HG02588 (cell line): Measurements from ENCODE around the gene HMOX2.

ENCODE experiments used
- ATAC-seq: cut with Tn5 transposase; IDR thresholded peaks from one replicate; pipeline ENCODE4 v1.9.1; 2021; ENCODE audit warnings: mild to moderate bottlenecking, moderate library complexity; ENCODE audit not compliant: unreplicated experiment

The HMOX2 gene

GRCh38 chr16:4475880-4476788 is at the start of gene HMOX2:
HMOX2 (plus strand) TSS chr16:4476398; CDS start chr16:4505525, 29,127 bp downstream.
- ATAC-seq, result peak; percentile 87

DNA sequence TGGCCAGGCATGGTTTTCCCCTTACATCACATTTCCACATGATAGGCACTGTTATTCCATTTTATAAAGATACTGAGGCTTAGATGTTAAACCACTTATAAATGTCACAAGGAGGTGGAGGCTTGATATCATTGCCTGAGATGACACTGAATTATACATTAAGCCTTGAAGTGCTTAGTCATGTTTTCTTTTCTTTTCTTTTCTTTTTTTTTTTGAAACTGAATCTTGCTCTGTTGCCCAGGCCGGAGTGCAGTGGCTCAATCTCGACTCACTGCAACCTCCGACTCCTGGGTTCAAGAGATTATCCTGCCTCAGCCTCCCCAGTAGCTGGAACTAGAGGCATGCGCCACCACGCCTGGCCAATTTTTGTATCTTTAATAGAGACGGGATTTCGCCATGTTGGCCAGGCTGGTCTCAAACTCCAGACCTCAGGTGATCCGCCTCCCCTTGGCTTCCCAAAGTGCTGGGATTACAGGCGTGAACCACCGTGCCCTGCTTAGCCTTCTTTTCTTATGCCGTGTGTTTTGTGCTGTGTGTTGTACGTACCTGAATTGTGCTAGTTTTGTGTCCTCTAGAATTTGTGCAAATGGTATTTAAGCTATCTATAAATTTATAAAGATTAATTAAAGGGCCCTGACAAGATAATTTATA is 49.4 kb upstream of the HMOX2 start:
- no peak for ATAC-seq

DNA sequence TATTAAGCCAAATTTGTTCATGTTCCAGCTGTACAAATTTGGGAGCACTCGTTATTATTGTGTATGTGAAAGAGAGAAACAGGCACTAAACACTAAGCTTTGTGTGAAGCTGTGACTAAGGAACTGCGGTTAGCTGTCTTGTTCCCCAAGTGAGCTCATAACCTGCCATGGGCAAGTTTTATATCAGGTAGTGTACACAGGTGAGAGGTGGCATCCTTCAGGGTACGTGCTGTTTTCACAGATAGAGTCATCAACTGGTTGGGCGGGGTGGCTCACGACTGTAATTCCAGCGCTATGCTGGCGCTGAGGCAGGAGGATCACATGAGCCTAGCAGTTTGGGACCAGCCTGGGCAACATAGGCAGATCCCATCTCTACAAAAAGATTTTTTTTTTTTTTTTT is 47.7 kb upstream of the HMOX2 start:
- no peak for ATAC-seq

GRCh38 chr16:4431023-4431422 is 45.2 kb upstream of the HMOX2 start:
- ATAC-seq, result no peak

DNA sequence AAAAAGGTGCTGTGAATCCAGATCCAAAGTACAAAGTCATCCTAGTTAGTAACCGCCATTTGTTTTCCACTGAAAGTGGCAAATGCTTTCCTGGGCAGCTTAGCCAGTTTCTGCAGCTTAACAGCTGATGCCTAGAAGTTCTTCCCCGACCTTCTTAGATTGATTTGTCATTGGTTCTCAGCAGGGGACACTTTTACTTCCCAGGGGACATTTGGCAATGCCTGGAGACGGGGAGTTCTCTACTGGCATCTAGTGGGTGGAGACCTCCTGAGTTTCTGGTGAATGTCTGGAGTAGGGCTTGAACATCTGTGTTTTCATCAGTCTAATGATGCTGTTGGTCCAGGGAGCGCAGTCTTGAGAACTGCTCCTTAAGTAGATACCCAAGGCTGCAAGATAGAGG is 43.0 kb upstream of the HMOX2 start:
- ATAC-seq, result no peak

DNA sequence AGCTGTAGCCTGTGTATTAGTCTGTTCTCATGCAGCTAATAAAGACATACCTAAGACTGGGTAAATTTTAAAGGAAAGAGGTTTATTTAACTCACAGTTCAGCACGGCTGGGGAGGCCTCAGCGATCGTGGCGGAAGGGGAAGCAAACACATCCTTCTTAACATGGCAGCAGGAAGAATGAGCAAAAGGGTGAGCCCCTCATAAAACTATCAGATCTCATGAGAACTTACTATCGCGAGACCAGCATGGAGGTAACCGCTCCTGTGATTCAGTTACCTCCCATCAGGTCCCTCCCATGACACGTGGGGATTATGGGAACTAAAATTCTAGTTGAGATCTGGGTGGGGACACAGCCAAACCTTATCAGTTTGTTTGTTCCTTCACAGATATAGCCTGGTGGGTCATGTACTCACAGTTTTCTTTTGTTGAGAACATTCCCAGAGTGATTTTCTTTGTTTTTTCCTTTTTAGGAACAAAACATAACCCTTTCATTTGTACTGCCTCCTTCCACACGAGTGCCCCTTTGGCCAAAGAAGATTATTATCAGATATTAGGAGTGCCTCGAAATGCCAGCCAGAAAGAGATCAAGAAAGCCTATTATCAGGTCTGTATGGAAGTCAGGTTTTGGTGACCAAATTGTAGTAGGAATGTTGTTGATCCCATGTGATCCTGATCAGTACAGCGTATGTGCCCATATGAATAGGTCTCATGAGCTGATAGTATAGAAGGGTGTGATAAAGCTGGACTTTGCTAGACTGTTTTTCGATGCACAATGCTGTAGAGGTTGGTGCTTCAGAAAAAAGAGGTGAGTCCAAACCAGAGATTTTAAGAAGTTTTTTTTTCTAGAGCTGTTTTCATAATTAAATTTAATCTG is 42.0 kb upstream of the HMOX2 start:
- ATAC-seq, result no peak

- ATAC-seq, result no peak
These were observed 40.7 kb upstream of the HMOX2 start for GRCh38 chr16:4435337-4436067.

DNA sequence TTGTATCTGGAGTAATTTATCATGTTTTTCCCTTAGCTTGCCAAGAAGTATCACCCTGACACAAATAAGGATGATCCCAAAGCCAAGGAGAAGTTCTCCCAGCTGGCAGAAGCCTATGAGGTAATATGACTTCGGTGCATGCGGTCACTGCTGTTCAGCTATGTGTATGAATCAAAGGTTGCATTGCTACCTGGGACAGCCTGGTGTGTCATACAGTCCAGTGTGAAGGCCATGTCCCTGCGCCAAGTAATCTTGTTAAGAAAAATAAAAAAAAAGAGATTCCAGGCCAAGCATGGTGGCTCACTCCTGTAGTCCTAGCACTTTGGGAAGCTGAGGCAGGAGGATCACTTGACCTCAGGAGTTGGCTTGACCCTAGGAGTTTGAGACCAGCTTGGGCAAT is 38.8 kb upstream of the HMOX2 start:
- no peak for ATAC-seq

DNA sequence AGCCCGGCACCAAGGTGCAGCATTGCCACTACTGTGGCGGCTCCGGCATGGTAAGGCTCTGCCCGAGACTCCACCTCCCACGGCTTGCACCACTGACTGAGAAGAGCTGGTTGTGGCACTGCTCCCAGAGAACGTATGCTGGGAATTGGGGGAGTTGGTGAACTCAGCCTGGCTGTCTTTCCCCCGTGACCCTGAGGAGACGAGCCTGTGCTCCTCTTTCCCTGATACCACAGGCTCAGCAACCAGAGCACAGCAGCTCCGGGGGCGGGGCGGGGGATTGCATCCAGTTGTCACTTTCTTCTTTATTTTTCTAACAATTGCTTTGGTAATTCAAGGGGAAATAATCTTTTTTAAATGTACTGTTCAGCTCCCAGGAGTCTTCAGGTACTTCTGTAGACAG is 33.8 kb upstream of the HMOX2 start:
- ATAC-seq, result no peak

GRCh38 chr16:4443271-4443670 is 32.9 kb upstream of the HMOX2 start:
- ATAC-seq, result no peak

GRCh38 chr16:4443986-4444385 is 32.2 kb upstream of the HMOX2 start:
- ATAC-seq, result no peak

DNA sequence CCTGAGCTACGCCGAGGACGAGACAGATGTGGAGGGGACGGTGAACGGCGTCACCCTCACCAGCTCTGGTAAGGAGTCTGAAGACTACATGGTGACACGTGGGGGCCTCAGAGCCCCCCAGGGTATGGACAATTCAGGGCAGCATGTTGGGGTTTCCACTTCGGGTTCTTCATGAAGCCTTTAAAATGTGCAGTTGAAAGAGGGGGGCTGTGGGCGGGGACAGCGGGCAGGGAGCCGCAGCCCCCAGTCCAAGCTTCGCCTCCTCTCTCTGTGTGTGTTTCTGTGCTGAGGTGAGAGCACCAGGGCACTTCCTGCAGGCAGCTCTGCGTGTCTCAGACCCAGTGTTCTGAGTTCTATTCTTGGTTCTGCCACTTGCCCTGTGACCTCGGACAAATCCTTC is 25.8 kb upstream of the HMOX2 start:
- ATAC-seq, result no peak

GRCh38 chr16:4450931-4451519 is 25.2 kb upstream of the HMOX2 start:
- no peak for ATAC-seq

DNA sequence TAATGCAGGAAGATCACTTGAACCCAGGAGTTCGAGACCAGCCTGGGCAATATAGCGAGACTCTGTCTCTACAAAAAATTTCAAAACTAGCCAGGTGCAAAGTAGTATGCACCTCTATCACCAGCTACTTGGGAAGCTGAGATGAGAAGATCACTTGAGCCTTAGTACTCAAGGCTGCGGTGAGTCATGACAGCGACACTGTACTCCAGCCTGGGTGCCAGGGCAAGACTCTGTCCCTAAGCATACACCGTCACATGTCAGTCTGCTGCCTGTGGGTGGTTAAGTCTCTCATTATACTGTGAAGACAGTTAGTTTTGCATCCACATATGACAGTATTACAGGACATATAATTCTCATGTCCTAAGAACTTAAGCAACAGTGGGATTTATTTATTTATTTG is 23.5 kb upstream of the HMOX2 start:
- ATAC-seq, result no peak

DNA sequence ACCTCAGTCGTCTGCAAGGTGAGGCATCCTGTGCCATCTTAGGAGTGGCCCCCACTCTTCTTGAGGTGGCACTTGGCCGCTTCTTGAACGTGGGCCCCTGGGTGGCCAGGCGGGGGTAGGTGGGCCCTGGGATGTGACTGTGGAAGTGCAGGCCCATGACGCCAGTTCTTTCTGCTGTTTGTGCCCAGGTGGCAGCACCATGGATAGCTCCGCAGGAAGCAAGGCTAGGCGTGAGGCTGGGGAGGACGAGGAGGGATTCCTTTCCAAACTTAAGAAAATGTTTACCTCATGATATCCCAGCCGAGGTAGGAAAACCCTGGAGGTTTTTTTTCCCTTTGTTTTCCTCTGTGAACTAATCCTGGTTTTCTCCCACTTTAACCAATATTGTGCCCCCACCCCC is 21.6 kb upstream of the HMOX2 start:
- ATAC-seq, result no peak

- no peak for ATAC-seq
These were observed 21.1 kb upstream of the HMOX2 start for GRCh38 chr16:4455081-4455480.

DNA sequence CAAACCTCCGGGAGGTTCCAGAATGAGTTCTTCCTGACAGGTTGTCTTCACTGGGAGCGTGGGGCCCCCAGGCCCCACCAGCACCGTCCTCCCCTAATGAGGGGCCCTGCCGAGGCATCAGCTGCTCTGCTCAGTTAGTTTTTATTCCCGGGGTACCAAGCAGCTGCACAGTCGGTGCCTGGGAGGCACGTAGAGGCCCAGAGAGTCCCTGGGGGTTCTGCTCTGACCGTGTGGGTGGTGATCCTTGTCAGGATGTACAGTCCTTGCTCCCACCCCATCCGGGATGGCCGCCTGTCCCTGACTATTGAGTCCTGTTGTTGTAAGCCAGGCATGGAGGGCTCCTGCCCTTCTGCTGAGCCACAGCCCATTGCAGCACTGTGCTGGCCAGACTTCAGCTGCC is 20.2 kb upstream of the HMOX2 start:
- no peak for ATAC-seq

DNA sequence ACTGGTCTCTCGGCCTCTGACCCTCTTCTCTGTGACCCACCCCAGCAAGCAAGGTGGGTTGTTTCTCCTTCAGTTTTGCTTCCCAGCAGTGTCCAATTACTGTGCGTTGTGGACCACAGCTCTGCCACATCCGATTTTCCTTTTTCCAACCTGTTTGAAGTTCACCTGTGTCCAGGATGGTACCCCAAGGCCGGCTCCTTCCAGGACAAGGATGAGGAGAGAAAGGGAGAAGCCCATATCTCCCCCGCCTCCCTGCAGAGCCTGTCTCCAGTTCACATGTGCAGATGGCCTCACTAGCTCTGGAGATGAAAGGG is 15.3 kb upstream of the HMOX2 start:
- no peak for ATAC-seq

DNA sequence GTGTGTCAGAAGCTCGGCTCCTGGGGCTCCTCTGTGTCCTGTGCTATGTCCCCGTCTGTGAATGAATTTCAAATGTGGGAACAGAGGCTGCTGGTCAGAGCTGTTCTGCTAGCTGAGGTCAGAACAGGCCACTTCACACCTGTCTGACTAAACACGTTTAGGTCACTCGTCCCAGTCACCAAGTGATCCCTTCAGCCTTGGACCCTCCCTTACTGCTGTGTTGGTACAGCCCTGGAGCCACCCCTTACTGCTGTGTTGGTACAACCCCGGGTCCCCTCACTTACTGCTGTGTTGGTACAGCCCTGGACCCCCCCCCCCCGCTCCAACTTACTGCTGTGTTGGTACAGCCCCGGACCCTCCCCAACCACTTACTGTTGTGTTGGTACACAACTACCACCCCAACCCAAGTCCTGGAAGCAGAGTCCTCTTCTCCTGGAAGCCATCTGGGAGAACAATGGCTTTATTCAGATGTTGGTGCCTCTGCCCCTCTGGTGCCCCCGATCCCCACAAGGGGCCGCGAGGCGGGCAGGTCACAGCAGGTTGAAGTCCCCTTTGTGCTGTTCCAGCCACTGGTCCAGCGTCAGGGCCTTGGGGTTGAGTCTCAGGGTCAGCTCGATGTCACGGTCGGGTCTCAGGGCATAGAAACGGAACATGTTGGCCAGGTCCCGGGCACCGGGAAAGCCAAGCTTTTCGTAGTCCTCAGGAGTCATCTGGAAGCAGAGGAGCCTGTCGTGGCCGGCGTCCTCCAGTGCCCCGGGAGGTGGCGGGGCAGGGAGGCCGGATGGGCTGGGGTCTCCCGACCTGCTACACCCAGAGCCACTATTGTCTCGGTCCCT is 14.7 kb upstream of the HMOX2 start:
- no peak for ATAC-seq
